IPS-15b (cell line): ENCODE data around the gene NRBP1.

Source experiments
- H3K27me3 ChIP-seq: one replicate; pipeline ENCODE4 v1.6.1; 2013; ENCODE audit warnings: low read length; ENCODE audit not compliant: control insufficient read depth, insufficient read depth
- H3K36me3 ChIP-seq: one replicate; pipeline ENCODE4 v1.6.1; 2013; ENCODE audit warnings: low read length; ENCODE audit not compliant: control insufficient read depth, insufficient read depth
- H3K4me1 ChIP-seq: one replicate; pipeline ENCODE4 v1.6.1; 2013; ENCODE audit warnings: mild to moderate bottlenecking, low read length; ENCODE audit not compliant: control insufficient read depth, insufficient read depth
- H3K4me3 ChIP-seq: one replicate; pipeline ENCODE4 v1.5.1; 2013; ENCODE audit warnings: low read depth, low read length
- H3K9ac ChIP-seq: one replicate; pipeline ENCODE4 v1.6.1; 2013; ENCODE audit warnings: low read depth, mild to moderate bottlenecking, low read length
- H3K9me3 ChIP-seq: one replicate; pipeline ENCODE4 v1.6.1; 2013; ENCODE audit warnings: mild to moderate bottlenecking, low read length; ENCODE audit not compliant: control insufficient read depth, insufficient read depth

NRBP1 gene

GRCh38 chr2:27451095-27451494 lies 22.7 kb downstream of the NRBP1 start:
- no peak overlapping the region for H3K9ac ChIP-seq
- H3K36me3 ChIP-seq = peaks cover 11% of the 10 kb centered on the region
- no peak overlapping the region for H3K4me3 ChIP-seq

GRCh38 chr2:27453968-27454367 lies 25.5 kb downstream of the NRBP1 start:
- Histone ChIP-seq H3K9me3 (no peaks in the 10 kb centered on the region), H3K27me3 (no peaks in the 10 kb centered on the region), H3K4me1 (no peaks in the 10 kb centered on the region), H3K4me3 (no peak overlapping the region), H3K36me3 (peaks cover 14% of the 10 kb centered on the region), H3K9ac (no peak overlapping the region)

More at GRCh38 chr2:27451095-27451494, 22.7 kb downstream of the NRBP1 start:
- Histone ChIP-seq H3K27me3 (no peaks in the 10 kb centered on the region), H3K4me1 (no peaks in the 10 kb centered on the region), H3K9me3 (no peaks in the 10 kb centered on the region)

GRCh38 chr2:27461118-27461517 lies 32.7 kb downstream of the NRBP1 start:
- peaks cover 5% of the 10 kb centered on the region for H3K4me1 ChIP-seq
- H3K9me3 ChIP-seq = no peaks in the 10 kb centered on the region
- no peak overlapping the region for H3K4me3 ChIP-seq
- peaks cover 10% of the 10 kb centered on the region for H3K36me3 ChIP-seq
- no peaks in the 10 kb centered on the region for H3K27me3 ChIP-seq
- no peak overlapping the region for H3K9ac ChIP-seq

DNA sequence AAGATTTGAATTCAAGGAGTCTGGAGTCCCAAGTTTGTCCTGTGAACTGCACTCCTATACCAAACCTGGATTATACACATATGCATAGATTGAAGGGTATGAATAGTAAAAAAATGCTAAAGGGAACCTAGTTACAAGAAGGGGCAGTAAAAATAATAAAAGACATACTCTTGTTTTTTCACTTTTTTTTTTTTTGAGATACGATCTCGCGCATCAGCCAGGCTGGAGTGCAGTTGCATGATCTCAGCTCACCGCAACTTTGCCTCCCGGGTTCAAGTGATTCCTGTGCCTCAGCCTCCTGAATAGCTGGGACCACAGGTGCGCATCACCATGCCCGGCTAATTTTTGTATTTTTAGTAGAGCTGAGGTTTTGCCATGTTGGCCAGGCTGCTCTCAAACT lies 36.0 kb downstream of the NRBP1 start:
- H3K9me3 ChIP-seq = no peaks in the 10 kb centered on the region
- no peaks in the 10 kb centered on the region for H3K27me3 ChIP-seq
- H3K4me3 ChIP-seq = no peak overlapping the region
- no peaks in the 10 kb centered on the region for H3K36me3 ChIP-seq
- H3K9ac ChIP-seq = no peak overlapping the region
- peaks cover 4% of the 10 kb centered on the region for H3K4me1 ChIP-seq

DNA sequence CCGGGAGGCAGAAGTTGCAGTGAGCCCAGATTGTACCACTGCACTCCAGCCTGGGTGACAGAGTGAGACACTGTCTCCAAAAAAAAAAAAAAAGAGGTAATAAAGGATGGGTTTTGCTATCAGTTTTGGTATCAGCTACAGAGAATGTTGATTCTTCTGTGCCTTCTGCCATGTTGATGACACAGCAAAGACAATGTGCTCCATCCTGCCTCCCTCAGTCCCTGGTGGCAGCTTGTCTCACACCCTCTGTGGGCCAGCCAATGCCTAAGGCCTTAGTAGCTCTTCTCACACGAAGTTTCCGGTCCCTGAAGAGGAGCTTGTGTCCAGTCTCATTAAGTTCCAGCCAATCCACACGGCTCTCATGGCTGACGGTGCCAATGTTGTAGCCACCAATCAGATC lies 43.5 kb downstream of the NRBP1 start:
- H3K9me3 ChIP-seq = no peaks in the 10 kb centered on the region
- H3K9ac ChIP-seq = no peak overlapping the region
- no peaks in the 10 kb centered on the region for H3K27me3 ChIP-seq
- H3K4me1 ChIP-seq = no peaks in the 10 kb centered on the region
- no peak overlapping the region for H3K4me3 ChIP-seq
- peaks cover 3% of the 10 kb centered on the region for H3K36me3 ChIP-seq

DNA sequence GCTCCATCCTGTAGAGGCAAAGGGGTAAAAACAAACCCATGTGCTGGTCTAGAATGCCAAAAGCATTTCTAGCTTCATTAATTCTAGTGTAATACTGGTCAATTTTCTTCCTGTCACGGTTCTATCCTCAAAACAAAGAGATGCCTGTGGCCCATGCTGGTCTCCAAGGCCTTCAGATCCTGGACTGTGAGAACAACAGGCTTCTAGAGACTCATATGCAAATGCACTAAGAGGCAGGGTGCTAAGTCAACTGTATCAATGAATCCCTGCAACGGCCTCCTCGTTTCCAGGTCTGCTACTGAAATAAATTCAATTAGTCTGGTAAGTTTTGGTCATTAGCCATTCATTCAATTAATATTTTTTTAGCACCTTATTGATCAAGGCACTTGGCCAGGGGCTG lies 57.1 kb downstream of the NRBP1 start:
- Histone ChIP-seq H3K4me1 (peaks cover 3% of the 10 kb centered on the region), H3K27me3 (no peaks in the 10 kb centered on the region), H3K4me3 (no peak overlapping the region), H3K9me3 (no peaks in the 10 kb centered on the region), H3K9ac (no peak overlapping the region), H3K36me3 (no peaks in the 10 kb centered on the region)

DNA sequence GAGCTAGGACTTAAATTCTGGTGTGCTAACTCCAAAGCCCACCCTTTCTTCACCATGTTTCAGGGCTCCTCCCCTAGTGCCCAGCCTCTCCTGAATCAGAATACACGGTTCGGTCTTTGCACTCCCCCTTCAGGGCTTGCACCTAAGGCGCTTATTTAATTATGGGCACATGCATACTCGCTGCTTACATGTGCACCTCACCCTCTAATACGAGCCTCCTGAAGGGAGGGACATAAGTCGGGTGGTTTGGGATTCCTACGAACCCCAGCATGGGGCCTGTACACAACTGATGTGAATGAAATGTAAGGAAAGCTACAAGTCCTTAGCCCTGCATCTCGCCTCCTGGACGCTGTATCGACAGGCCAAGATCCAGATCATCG lies 60.7 kb downstream of the NRBP1 start:
- Histone ChIP-seq H3K4me3 (peak overlapping the region; percentile 90), H3K9ac (no peak overlapping the region), H3K9me3 (no peaks in the 10 kb centered on the region), H3K27me3 (peaks cover 7% of the 10 kb centered on the region), H3K36me3 (no peaks in the 10 kb centered on the region), H3K4me1 (peaks cover 5% of the 10 kb centered on the region)

DNA sequence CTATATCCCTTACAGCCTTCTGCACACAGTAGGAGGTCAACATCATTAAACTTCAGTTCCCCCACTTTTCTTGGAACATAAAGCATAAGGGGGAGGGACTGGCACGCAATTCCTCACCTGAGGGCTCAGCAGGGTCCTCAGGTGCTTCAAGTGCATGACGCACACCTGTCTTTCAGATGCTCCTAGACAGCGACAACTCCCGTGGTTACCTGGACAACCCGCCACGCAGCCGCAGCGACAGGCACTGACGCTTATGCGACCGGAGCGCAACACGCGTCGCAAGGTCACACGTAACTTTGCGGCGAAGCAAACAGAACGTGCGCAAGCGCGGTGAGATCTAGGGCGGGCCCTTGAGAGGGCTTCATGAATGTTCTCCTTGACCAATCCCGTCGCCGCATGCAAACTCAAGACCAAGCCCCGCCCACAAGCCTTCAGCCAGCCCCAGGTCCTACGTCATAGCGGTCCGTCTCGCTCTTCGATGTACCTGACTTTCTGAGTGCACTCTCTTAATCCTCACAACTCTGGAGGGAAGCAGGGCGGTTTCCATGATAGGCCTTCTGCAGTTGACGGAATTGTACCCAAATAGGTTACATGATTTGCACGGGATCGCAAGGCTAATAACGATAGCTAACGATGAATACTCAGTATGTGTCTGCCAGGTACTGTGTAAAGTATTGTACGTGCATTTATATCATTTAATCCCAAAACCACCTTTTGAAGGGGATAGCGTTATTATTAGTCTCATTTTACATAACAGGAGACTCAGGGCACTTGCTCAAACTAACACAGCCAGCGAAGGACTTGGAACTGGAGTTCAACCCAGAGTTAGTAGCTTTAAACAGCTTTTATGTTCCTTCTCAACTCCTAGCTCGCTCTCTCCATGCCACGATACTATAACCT lies 61.3 kb downstream of the NRBP1 start, which contains the start of gene IFT172:
IFT172 (minus strand) TSS at position 246 of the 900 bp plus-strand sequence; CDS start at position 156, 90 bp downstream.
- H3K9me3 ChIP-seq = no peaks in the 10 kb centered on the region
- H3K9ac ChIP-seq = peak within 1 kb of the TSS; percentile 5
- H3K36me3 ChIP-seq = no peaks in the 10 kb centered on the region
- peak within 1 kb of the TSS; percentile 90 for H3K4me3 ChIP-seq
- H3K4me1 ChIP-seq = peaks cover 7% of the 10 kb centered on the region
- peaks cover 13% of the 10 kb centered on the region for H3K27me3 ChIP-seq
